KOPT-K1 (cell line): ENCODE results near the gene TOP1.

ENCODE experiments used
- H3K27ac ChIP-seq: fragments of 200-600 bp; sonication (generic); 2 replicates; pipeline ENCODE4 v1.5.1; 2016; ENCODE audit warnings: antibody characterized with exemption, mild to moderate bottlenecking, low read depth, low read length; ENCODE audit not compliant: poor library complexity, severe bottlenecking
- H3K36me3 ChIP-seq: fragments of 200-600 bp; sonication (generic); 2 replicates; pipeline ENCODE4 v1.5.1; 2017; ENCODE audit warnings: antibody characterized with exemption, mild to moderate bottlenecking, low read length, moderate library complexity; ENCODE audit not compliant: insufficient read depth
- H3K9me3 ChIP-seq: fragments of 200-600 bp; sonication (generic); 2 replicates; pipeline ENCODE4 v1.5.1; 2017; ENCODE audit warnings: antibody characterized with exemption, low read length, mild to moderate bottlenecking; ENCODE audit not compliant: insufficient read depth, poor library complexity, severe bottlenecking

Gene TOP1

GRCh38 chr20:41080866-41081265 is 52.2 kb downstream of the TOP1 start:
- peaks cover 98% of the 10 kb centered on the region for H3K36me3 ChIP-seq
- H3K9me3 ChIP-seq, result no peaks in the 10 kb centered on the region
- no peak overlapping the region for H3K27ac ChIP-seq

GRCh38 chr20:41081276-41081814 is 52.7 kb downstream of the TOP1 start:
- Histone ChIP-seq H3K36me3 (peaks cover 95% of the 10 kb centered on the region), H3K9me3 (no peaks in the 10 kb centered on the region)

GRCh38 chr20:41082306-41082705 is 53.7 kb downstream of the TOP1 start:
- H3K27ac ChIP-seq, result no peak overlapping the region
- no peaks in the 10 kb centered on the region for H3K9me3 ChIP-seq

More at GRCh38 chr20:41081276-41081814, 52.7 kb downstream of the TOP1 start:
- no peak overlapping the region for H3K27ac ChIP-seq

GRCh38 chr20:41085606-41086005 is 57.0 kb downstream of the TOP1 start:
- peaks cover 89% of the 10 kb centered on the region for H3K36me3 ChIP-seq
- no peak overlapping the region for H3K27ac ChIP-seq
- no peaks in the 10 kb centered on the region for H3K9me3 ChIP-seq

More at GRCh38 chr20:41082306-41082705, 53.7 kb downstream of the TOP1 start:
- H3K36me3 ChIP-seq, result peaks cover 91% of the 10 kb centered on the region

DNA sequence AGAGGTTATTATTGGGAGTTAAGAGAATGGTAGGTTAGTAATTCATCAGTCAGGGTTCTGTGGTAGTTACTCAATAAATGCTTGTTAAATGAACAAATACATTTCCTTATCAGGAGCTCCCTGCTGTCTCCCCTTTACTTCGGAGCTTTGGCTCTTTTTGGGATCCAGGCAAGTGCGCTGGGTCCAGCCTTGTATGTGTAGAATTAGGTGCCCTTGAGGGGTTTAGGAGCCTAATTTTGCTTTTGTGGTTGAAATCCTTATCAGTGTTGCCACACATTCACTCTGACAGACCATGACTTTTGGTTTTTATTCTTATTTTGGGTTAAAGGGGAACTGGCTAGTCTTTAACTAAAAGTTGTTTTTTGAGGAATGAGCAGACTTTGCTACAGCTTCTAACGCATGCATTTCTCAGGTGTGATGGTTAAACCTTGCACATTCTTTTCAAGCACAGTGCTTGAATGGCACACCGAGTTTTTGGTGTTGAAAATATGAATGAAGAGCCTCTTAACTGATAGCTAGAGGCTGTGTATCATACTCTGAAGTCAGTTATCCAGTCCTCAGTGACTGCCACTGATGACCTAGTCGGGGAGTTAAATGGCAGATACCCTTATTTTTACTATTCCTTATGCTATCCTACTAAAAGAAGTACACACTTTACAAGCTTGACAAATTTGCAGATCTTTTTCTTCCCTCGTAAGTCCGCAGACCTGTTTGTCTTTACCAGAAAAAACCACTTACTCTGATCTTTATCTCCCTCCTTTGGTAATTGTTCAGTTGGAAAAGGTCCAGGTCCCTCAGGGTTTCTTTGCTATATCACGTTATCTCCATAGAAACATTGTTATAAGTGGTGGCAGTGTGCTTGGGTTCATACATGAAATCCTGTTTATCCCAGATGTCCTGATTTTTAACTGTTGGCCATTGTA is 58.0 kb downstream of the TOP1 start:
- no peak overlapping the region for H3K27ac ChIP-seq
- no peaks in the 10 kb centered on the region for H3K9me3 ChIP-seq
- H3K36me3 ChIP-seq, result peaks cover 83% of the 10 kb centered on the region

DNA sequence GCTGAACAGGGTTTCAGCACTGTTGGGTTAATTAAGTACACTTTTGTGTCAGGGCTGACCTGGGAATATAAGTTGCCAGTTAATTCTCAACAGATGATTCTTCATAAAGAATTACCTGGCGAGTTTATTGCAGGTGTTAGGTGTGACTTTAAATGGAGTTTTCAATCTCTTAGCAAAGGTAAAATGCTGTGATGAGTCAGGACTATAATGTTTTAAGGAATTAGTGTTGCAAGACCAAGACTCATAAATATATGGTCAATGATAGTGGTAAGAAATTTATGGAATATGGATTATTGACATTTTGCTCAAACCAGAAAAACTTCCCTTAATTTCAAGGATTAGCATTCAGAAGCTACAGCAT is 58.7 kb downstream of the TOP1 start:
- Histone ChIP-seq H3K9me3 (no peaks in the 10 kb centered on the region), H3K36me3 (peaks cover 83% of the 10 kb centered on the region), H3K27ac (no peak overlapping the region)

- Histone ChIP-seq H3K36me3 (peaks cover 83% of the 10 kb centered on the region), H3K9me3 (no peaks in the 10 kb centered on the region), H3K27ac (no peak overlapping the region)
These were observed 59.2 kb downstream of the TOP1 start for GRCh38 chr20:41087777-41088176.

DNA sequence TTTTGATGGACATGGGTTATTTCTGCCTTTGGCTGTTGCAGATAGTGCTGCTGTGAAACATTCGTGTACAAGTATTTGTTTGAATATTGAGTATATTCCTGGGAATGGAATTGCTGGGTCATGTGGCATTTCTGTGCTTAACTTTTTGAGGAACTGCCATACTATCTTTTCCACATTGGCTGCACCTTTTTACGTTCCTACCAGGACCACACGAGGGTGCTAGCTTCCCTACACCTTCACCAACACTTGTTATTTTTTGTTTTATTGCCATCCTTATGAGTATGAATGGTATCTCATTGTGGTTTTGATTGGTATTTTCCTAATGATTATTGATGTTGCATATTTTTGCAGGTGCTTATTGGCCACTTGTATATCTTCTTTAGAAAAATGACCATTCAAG is 60.9 kb downstream of the TOP1 start:
- H3K9me3 ChIP-seq, result no peaks in the 10 kb centered on the region
- no peak overlapping the region for H3K27ac ChIP-seq
- H3K36me3 ChIP-seq, result peaks cover 83% of the 10 kb centered on the region

DNA sequence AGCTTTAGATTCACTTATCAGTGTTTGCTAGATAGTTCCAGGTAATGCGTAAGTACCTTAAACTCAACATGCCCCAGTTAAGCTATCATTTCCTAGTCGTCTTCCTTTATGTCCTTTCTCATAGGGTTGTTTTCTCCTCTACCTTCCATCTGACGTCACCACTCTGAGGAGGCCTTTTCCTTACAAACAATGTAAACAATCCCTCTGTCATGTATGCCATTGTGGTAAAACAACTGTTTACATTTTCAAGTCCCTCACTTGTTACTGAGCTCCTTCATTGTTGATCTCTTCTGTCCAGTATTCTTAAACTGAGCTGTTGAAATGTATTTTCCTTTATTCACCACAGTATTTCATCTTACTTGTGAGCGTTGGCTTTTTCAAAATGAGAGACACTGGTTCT is 63.3 kb downstream of the TOP1 start:
- Histone ChIP-seq H3K27ac (no peak overlapping the region), H3K36me3 (peaks cover 86% of the 10 kb centered on the region)

DNA sequence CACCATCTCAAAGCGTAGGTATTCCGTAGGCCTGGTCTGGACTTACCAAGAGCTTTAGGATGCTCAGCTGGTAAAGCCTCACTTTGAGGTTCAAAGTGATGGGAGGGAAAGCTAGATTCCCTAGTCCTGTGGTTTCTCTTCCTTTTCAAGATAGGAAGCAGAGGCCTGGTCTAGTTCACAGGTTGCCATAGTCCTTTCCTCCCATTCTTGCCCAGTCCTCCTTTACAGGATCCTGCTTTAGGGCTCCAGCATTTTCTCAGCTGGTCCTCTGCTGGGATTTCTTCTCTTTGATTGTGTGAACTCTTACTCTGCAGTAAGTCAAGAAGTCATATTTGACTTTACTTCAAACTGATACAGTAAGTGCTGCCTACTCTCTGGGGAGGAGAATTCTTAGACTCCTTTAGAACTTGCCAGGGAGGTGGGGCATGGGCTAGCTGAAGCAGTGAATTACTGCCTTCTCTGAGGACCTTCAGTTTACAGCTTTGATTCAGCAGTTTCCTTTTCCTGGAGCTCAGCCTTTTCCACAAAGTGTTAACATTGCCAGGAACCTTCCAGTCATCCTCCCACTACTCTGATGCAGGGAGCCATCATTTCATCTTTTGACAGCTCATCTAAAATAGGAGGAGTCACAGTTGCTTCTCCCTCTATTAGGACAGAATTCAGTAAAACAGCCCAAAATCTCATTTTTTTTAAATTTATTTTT is 65.9 kb downstream of the TOP1 start:
- H3K36me3 ChIP-seq, result peaks cover 89% of the 10 kb centered on the region
- H3K27ac ChIP-seq, result no peak overlapping the region

More for the DNA sequence above, 63.3 kb downstream of the TOP1 start:
- H3K9me3 ChIP-seq, result no peaks in the 10 kb centered on the region

DNA sequence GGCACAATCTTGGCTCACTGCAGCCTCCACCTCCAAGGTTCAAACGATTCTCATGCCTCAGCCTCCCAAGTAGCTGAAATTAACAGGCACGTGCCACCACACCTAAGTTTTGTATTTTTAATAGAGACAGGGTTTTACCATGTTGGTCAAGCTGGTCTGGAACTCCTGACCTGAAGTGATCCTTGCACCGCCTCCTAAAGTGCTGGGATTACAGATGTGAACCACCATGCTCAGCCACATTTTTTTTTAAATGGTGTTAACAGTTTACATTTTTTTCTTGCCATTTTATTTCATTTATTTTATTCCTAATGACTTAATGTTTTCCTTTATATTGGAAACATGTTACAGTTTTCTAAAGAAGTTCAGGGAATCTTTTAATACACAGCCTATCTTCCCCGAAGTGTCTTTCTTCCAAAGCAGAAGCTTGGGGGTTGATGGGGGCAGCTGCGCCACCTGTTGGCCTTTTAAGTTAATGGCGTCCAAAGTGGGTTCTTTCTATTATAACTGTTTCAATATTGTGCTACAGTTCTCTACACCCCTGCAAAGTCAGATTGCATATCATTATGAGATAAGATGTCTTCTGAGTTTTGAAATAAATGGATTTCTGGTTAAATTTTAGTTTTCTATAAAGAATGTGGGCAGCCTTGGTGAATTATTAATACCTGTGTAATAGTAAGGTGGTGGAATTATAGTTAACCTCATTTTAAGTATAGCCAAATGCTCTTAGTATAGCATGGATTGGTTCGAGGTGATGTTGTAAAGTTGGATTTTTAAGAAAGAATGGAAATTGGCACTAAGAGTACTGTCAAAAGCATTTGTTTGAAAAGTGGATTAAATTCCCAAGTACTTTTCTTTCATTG is 66.7 kb downstream of the TOP1 start:
- no peaks in the 10 kb centered on the region for H3K9me3 ChIP-seq
- H3K36me3 ChIP-seq, result peaks cover 89% of the 10 kb centered on the region
- H3K27ac ChIP-seq, result no peak overlapping the region

More for the DNA sequence above, 65.9 kb downstream of the TOP1 start:
- no peaks in the 10 kb centered on the region for H3K9me3 ChIP-seq

DNA sequence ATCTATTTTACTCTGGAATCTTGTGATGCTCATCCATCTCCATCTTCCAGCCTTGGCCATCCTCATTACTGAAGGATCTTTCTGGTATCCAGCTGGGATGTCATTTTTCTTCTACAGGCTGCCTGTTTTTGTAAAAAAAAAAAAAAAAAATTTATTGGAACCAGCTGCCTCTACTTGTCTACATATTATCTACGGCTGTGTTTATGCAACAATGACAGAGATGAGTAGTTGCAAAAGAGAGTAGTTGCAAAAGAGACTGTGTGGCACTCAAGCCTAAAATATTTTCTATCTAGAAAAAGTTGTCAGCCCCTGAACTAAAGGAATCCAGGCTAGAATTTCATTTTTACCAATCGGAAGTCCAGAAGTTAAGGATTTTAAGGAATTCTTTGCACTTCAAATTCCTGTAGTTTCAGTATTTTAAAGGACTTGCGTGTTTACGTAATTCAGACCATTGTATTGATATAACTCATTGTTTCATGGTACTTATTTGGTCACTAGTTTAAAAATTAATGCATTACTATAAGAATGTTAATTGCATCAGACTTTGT is 70.2 kb downstream of the TOP1 start:
- Histone ChIP-seq H3K27ac (no peak overlapping the region), H3K36me3 (peaks cover 95% of the 10 kb centered on the region), H3K9me3 (no peaks in the 10 kb centered on the region)

- Histone ChIP-seq H3K9me3 (no peaks in the 10 kb centered on the region), H3K36me3 (peaks cover 97% of the 10 kb centered on the region)
These were observed 71.4 kb downstream of the TOP1 start for GRCh38 chr20:41100001-41100480.

DNA sequence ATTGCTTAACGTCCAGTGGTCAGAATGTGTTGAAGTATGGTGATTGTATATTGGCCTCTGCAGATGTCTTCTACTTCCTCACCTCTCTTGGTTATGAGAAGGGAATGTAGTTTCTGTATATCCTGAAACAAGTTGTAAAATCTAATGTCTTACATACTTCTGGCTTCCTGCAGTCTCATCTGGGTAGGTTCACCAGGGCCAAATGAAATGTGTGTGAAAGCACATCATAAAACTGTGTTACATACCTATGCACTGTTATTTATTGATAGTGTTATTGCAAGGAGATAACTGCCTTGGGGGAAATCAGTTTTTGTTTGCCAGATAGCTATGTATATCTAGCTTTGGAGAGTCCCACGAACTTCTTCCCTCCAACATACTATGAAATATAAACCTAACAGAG is 73.0 kb downstream of the TOP1 start:
- Histone ChIP-seq H3K9me3 (no peaks in the 10 kb centered on the region), H3K36me3 (peaks cover 98% of the 10 kb centered on the region), H3K27ac (no peak overlapping the region)

More at GRCh38 chr20:41100001-41100480, 71.4 kb downstream of the TOP1 start:
- H3K27ac ChIP-seq, result no peak overlapping the region
